T-helper 9 cell (primary cell): Measurements from ENCODE around the gene SRD5A3.
A peak's percentile ranks its signal among the peaks of the same experiment; 100 is the strongest.

Source experiments
- DNase-seq: peaks from one replicate; pipeline ENCODE4 v3.0.0-alpha.2; 2020
- total RNA-seq, 2 donors: gene quantifications; one replicate each; lab custom pipeline; 2026; lab: John Stamatoyannopoulos, UW

SRD5A3 gene
- 0.24 to 1.5 reads per million in 2 donors for total RNA-seq

- peak; percentile 78 for DNase-seq
Observed at GRCh38 chr4:55345980-55346850, at the start of gene SRD5A3. Gene SRD5A3, plus strand, starts transcription at chr4:55346242. Its CDS starts 95 bp downstream, at chr4:55346337.

GRCh38 chr4:55297346-55297745, 48.7 kb upstream of the SRD5A3 start:
- DNase-seq: no peak

GRCh38 chr4:55303760-55304165, 42.3 kb upstream of the SRD5A3 start:
- DNase-seq: no peak

GRCh38 chr4:55304303-55304702, 41.7 kb upstream of the SRD5A3 start:
- DNase-seq: no peak

- no peak for DNase-seq
Observed at GRCh38 chr4:55308071-55308470, 38.0 kb upstream of the SRD5A3 start.

GRCh38 chr4:55311792-55312488, 34.1 kb upstream of the SRD5A3 start:
- DNase-seq: no peak

GRCh38 chr4:55312489-55313101, 33.4 kb upstream of the SRD5A3 start:
- DNase-seq: no peak

- DNase-seq: no peak
Observed at GRCh38 chr4:55314141-55314820, 31.8 kb upstream of the SRD5A3 start.

GRCh38 chr4:55318175-55319129, 27.6 kb upstream of the SRD5A3 start:
- DNase-seq: no peak

GRCh38 chr4:55321707-55322264, 24.3 kb upstream of the SRD5A3 start:
- DNase-seq: peak; percentile 34

GRCh38 chr4:55323375-55323774, 22.7 kb upstream of the SRD5A3 start:
- no peak for DNase-seq

GRCh38 chr4:55326629-55327028, 19.4 kb upstream of the SRD5A3 start:
- DNase-seq: no peak

- DNase-seq: no peak
Observed at GRCh38 chr4:55329012-55329411, 17.0 kb upstream of the SRD5A3 start.

GRCh38 chr4:55330241-55330640, 15.8 kb upstream of the SRD5A3 start:
- DNase-seq: no peak

GRCh38 chr4:55336138-55337034, 9.7 kb upstream of the SRD5A3 start:
- DNase-seq: no peak

GRCh38 chr4:55337944-55338343, 8.1 kb upstream of the SRD5A3 start:
- no peak for DNase-seq

- no peak for DNase-seq
Observed at GRCh38 chr4:55338486-55338885, 7.6 kb upstream of the SRD5A3 start.

GRCh38 chr4:55340266-55340665, 5.8 kb upstream of the SRD5A3 start:
- no peak for DNase-seq

GRCh38 chr4:55343887-55344286, 2.2 kb upstream of the SRD5A3 start:
- DNase-seq: no peak

GRCh38 chr4:55345054-55345453, 988 bp upstream of the SRD5A3 start:
- no peak for DNase-seq
